HUES48 (cell line): ENCODE results near the gene SP7.
A peak's percentile ranks its signal among the peaks of the same experiment; 100 is the strongest.
"Not testable (repeated sequence)": the region's sequence is repeated elsewhere in the genome, so short reads cannot be mapped to it uniquely, and the experiment has no call there.

Experiments
- H3K27ac ChIP-seq: one replicate; pipeline ENCODE4 v1.7.0; 2013; ENCODE audit warnings: low read depth, low read length, inconsistent platforms
- H3K27me3 ChIP-seq: 2 replicates; pipeline ENCODE4 v1.6.1; 2013; ENCODE audit warnings: mild to moderate bottlenecking, low read length; ENCODE audit not compliant: control insufficient read depth, insufficient read depth
- H3K36me3 ChIP-seq: 2 replicates; pipeline ENCODE4 v1.6.1; 2013; ENCODE audit warnings: low read length; ENCODE audit not compliant: control insufficient read depth, insufficient read depth
- H3K4me1 ChIP-seq: 2 replicates; pipeline ENCODE4 v1.6.1; 2013; ENCODE audit warnings: mild to moderate bottlenecking, low read length; ENCODE audit not compliant: control insufficient read depth, insufficient read depth
- H3K4me3 ChIP-seq: 2 replicates; pipeline ENCODE4 v1.5.1; 2013; ENCODE audit warnings: mild to moderate bottlenecking, low read depth, low read length
- H3K9ac ChIP-seq: 2 replicates; pipeline ENCODE4 v1.6.1; 2013; ENCODE audit warnings: mild to moderate bottlenecking, low read depth, low read length, moderate library complexity
- H3K9me3 ChIP-seq: 2 replicates; pipeline ENCODE4 v1.6.1; 2013; ENCODE audit warnings: low read length; ENCODE audit not compliant: control insufficient read depth, insufficient read depth

Gene SP7

DNA sequence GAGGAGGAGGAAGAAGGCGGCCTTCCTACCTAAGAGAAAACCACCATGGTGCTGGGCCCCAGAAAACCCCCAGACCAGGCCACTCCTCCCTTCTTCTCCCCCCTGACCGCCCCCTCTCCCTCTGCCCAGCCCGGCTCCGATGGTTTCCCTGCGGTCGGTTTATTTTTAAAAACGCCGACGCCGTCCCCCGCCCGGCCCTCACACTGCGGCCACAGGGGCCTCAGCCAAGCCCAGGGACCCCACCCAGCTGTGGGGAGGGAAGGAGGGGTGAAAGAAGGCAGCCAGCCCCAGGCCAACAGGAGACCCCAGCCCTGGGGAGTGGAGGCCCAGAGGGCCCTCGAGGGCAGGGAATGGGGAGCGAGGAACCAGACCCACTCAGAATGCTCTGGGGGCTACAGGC, 3.4 kb downstream of the SP7 start:
- Histone ChIP-seq H3K4me3 (no peak overlapping the region), H3K27me3 (peaks cover 32% of the 10 kb centered on the region), H3K36me3 (no peaks in the 10 kb centered on the region), H3K4me1 (peaks cover 12% of the 10 kb centered on the region; the same call in 1 of the 2 replicates), H3K27ac (no peak overlapping the region), H3K9ac (no peak overlapping the region), H3K9me3 (no peaks in the 10 kb centered on the region)

GRCh38 chr12:53332339-53332738, 3.8 kb downstream of the SP7 start:
- H3K4me1 ChIP-seq, H3K36me3 ChIP-seq, H3K9me3 ChIP-seq, H3K4me3 ChIP-seq, H3K27ac ChIP-seq, H3K9ac ChIP-seq: not testable (repeated sequence)
- peaks cover 32% of the 10 kb centered on the region for H3K27me3 ChIP-seq

- Histone ChIP-seq H3K9ac (no peak overlapping the region), H3K4me3 (no peak overlapping the region), H3K36me3 (no peaks in the 10 kb centered on the region), H3K27me3 (peaks cover 37% of the 10 kb centered on the region), H3K4me1 (peaks cover 8% of the 10 kb centered on the region; the same call in 1 of the 2 replicates), H3K27ac (no peak overlapping the region), H3K9me3 (no peaks in the 10 kb centered on the region)
These were observed 5.5 kb downstream of the SP7 start for GRCh38 chr12:53330671-53331070.

- Histone ChIP-seq H3K27ac (no peak overlapping the region), H3K27me3 (peaks cover 49% of the 10 kb centered on the region), H3K36me3 (no peaks in the 10 kb centered on the region), H3K9me3 (no peaks in the 10 kb centered on the region), H3K4me3 (no peak overlapping the region), H3K9ac (no peak overlapping the region), H3K4me1 (peaks cover 15% of the 10 kb centered on the region; the same call in 1 of the 2 replicates)
These were observed 8.1 kb downstream of the SP7 start for GRCh38 chr12:53328043-53328435.

DNA sequence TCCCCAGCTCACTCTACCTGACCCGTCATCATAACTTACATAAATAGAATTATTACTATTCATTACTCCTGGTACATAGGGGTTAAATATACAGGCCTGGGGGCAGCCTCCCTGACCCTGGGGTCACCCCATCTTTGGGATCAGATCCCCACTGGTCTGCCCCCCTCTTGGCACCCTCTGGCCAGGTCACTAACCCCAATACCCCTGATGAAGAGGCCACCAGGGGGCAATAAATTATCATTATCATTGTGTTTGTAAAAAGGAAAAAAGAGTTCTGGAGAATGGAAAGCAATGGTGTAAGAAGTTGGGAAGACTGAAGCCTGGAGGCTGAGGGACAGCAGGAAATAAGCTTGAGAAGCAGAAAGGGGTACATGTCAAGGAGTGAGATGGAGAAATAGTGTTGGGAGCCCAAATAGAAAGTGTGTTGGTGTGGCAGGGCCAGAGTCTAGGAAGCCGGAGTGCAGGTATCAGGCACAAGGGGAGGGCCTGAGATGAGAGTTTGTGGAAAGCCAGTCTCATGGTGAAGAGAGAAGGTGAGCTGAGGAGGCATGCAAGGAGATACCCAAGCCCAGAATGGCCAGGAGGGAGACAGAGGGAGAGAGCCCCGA, 8.6 kb downstream of the SP7 start:
- Histone ChIP-seq H3K9ac (no peak overlapping the region), H3K36me3 (no peaks in the 10 kb centered on the region), H3K27me3 (peaks cover 49% of the 10 kb centered on the region), H3K9me3 (no peaks in the 10 kb centered on the region), H3K4me3 (no peak overlapping the region), H3K27ac (no peak overlapping the region), H3K4me1 (peaks cover 15% of the 10 kb centered on the region; the same call in 1 of the 2 replicates)

GRCh38 chr12:53326460-53327185, 9.5 kb downstream of the SP7 start:
- no peak overlapping the region for H3K9ac ChIP-seq
- no peak overlapping the region; the same call in 1 of the 2 replicates for H3K4me3 ChIP-seq
- H3K27me3 ChIP-seq = peaks cover 49% of the 10 kb centered on the region

GRCh38 chr12:53325511-53326061, 10.6 kb downstream of the SP7 start:
- peak overlapping the region; percentile 63 for H3K4me3 ChIP-seq
- peaks cover 15% of the 10 kb centered on the region; the same call in 1 of the 2 replicates for H3K4me1 ChIP-seq
- H3K9me3 ChIP-seq = no peaks in the 10 kb centered on the region
- peak overlapping the region; percentile 85 for H3K27ac ChIP-seq
- no peak overlapping the region for H3K9ac ChIP-seq
- no peaks in the 10 kb centered on the region for H3K36me3 ChIP-seq
- peaks cover 49% of the 10 kb centered on the region for H3K27me3 ChIP-seq

More at GRCh38 chr12:53326460-53327185, 9.5 kb downstream of the SP7 start:
- Histone ChIP-seq H3K27ac (no peak overlapping the region), H3K9me3 (no peaks in the 10 kb centered on the region), H3K4me1 (peaks cover 15% of the 10 kb centered on the region; the same call in 1 of the 2 replicates), H3K36me3 (no peaks in the 10 kb centered on the region)

GRCh38 chr12:53324779-53325510, 11.2 kb downstream of the SP7 start:
- Histone ChIP-seq H3K4me1 (peaks cover 15% of the 10 kb centered on the region; the same call in 1 of the 2 replicates), H3K9ac (peak overlapping the region; percentile 42; the same call in 1 of the 2 replicates), H3K27me3 (peaks cover 49% of the 10 kb centered on the region), H3K4me3 (peak overlapping the region; percentile 63), H3K27ac (peak overlapping the region; percentile 85), H3K36me3 (no peaks in the 10 kb centered on the region), H3K9me3 (no peaks in the 10 kb centered on the region)

DNA sequence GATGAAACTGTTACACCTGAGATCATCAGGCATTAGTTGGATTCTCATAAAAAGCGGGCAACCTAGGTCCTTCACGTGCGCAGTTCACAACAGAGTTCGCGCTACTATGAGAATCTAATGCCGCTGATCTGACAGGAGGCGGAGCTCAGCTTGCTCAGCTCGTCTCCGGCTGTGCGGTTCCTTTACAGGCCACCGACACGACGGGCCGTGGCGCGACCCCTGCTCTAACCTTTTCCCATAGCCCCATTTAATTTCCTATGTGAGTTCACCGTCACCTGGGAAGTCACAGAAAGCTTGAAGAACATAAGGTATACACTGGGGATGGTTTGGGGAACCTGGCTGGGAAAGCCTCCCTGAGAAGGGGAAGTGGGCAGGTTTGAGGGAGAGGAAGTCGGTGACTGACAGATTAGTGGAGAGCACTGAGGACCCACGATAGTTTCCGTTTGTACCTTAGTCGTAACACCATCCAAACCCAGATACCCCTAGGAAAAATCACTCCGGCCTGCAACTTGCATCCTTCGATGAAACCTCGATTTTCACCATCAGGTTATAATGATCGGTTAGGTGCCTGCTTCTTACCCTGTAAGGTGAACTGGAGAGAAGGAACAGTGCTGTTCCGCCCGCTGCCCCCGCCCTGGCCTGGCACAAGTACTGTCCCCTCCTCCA, 11.9 kb downstream of the SP7 start:
- Histone ChIP-seq H3K9ac (no peak overlapping the region), H3K36me3 (peaks cover 2% of the 10 kb centered on the region; the same call in 1 of the 2 replicates), H3K27me3 (peaks cover 48% of the 10 kb centered on the region), H3K27ac (peak overlapping the region; percentile 85), H3K4me1 (peaks cover 15% of the 10 kb centered on the region; the same call in 1 of the 2 replicates), H3K9me3 (no peaks in the 10 kb centered on the region), H3K4me3 (peak overlapping the region; percentile 63)
